ENCODE results near the gene PRDM16. TPM values are rescaled to one million over a fixed set of nuclear protein-coding genes. Genes with fewer than 3 reads are reported as not detected.

PRDM16 gene
- total RNA-seq, 4 donors from 2014 or later, result 0.08 to 0.19 (median 0.12) TPM

- intact Hi-C loops (cut with DNase I), result no loop called here
- Histone ChIP-seq H3K36me3 (no peaks in the 10 kb centered on the region), H3K4me1 (no peaks in the 10 kb centered on the region), H3K27ac (no peak overlapping the region), H3K9me3 (no peaks in the 10 kb centered on the region), H3K27me3 (peaks cover 0 to 61% (median 0%) of the 10 kb centered on the region in 4 donors), H3K4me3 (no peak overlapping the region)
- TF ChIP-seq POLR2A (IDR thresholded peaks at IDR 0.05) (no peak), CTCF (IDR thresholded peaks at IDR 0.05) (no peak)
- 92 to 94% methylated on average over 9 to 15 of the region's 28 CpGs for WGBS, 2 donors
- DNase-seq, result no peak
These were observed 47.1 kb upstream of the PRDM16 start for GRCh38 chr1:3021801-3022401.

GRCh38 chr1:3022511-3022973, 46.5 kb upstream of the PRDM16 start:
- no peaks in the 10 kb centered on the region for H3K9me3 ChIP-seq
- WGBS, 2 donors, result 79 to 94% methylated on average over 9 to 10 of the region's 18 CpGs

GRCh38 chr1:3022976-3023375, 46.0 kb upstream of the PRDM16 start:
- Histone ChIP-seq H3K36me3 (no peaks in the 10 kb centered on the region), H3K27me3 (peaks cover 0 to 61% (median 0%) of the 10 kb centered on the region in 4 donors), H3K4me1 (no peaks in the 10 kb centered on the region), H3K9me3 (no peaks in the 10 kb centered on the region), H3K27ac (no peak overlapping the region), H3K4me3 (no peak overlapping the region)
- intact Hi-C loops (cut with DNase I), result no loop called here
- DNase-seq, result no peak
- TF ChIP-seq CTCF (IDR thresholded peaks at IDR 0.05) (no peak), POLR2A (IDR thresholded peaks at IDR 0.05) (no peak)
- WGBS, 2 donors, result 20 to 67% methylated on average over 1 to 12 of the region's 14 CpGs

More at GRCh38 chr1:3022511-3022973, 46.5 kb upstream of the PRDM16 start:
- intact Hi-C loops (cut with DNase I), result no loop called here
- no peak for DNase-seq
- peaks cover 0 to 61% (median 0%) of the 10 kb centered on the region in 4 donors for H3K27me3 ChIP-seq
- TF ChIP-seq POLR2A (IDR thresholded peaks at IDR 0.05) (no peak), CTCF (IDR thresholded peaks at IDR 0.05) (no peak)
- H3K27ac ChIP-seq, result no peak overlapping the region
- no peaks in the 10 kb centered on the region for H3K36me3 ChIP-seq
- H3K4me1 ChIP-seq, result no peaks in the 10 kb centered on the region
- no peak overlapping the region for H3K4me3 ChIP-seq

- Histone ChIP-seq H3K4me3 (no peak overlapping the region), H3K4me1 (no peaks in the 10 kb centered on the region), H3K36me3 (no peaks in the 10 kb centered on the region), H3K27me3 (peaks cover 0 to 61% (median 2%) of the 10 kb centered on the region in 4 donors), H3K27ac (no peak overlapping the region), H3K9me3 (no peaks in the 10 kb centered on the region)
- WGBS, 2 donors, result 78 to 81% methylated on average over 9 of the region's 9 CpGs
- TF ChIP-seq POLR2A (IDR thresholded peaks at IDR 0.05) (no peak), CTCF (IDR thresholded peaks at IDR 0.05) (no peak)
- intact Hi-C loops (cut with DNase I), result no loop called here
- DNase-seq, result no peak
These were observed 45.0 kb upstream of the PRDM16 start for GRCh38 chr1:3024019-3024418.

GRCh38 chr1:3024588-3024987, 44.4 kb upstream of the PRDM16 start:
- Histone ChIP-seq H3K27me3 (peaks cover 0 to 61% (median 2%) of the 10 kb centered on the region in 4 donors), H3K4me3 (no peak overlapping the region), H3K9me3 (no peaks in the 10 kb centered on the region), H3K4me1 (no peaks in the 10 kb centered on the region), H3K27ac (no peak overlapping the region), H3K36me3 (no peaks in the 10 kb centered on the region)
- no peak for TF ChIP-seq CTCF (IDR thresholded peaks at IDR 0.05)
- TF ChIP-seq POLR2A (IDR thresholded peaks at IDR 0.05), result no peak
- WGBS, 2 donors, result 87 to 89% methylated on average over 5 to 7 of the region's 11 CpGs
- no peak for DNase-seq
- intact Hi-C loops (cut with DNase I), result no loop called here
